ENCODE results near the gene SALL4. TPM values are rescaled to one million over a fixed set of nuclear protein-coding genes. Genes with fewer than 3 reads are reported as not detected.
"Not testable (repeated sequence)": the region's sequence is repeated elsewhere in the genome, so short reads cannot be mapped to it uniquely, and the experiment has no call there.

SALL4 gene
- total and polyA plus RNA-seq, 2 donors (not counting 3 experiments of a cell fraction or from before 2014, with no cell fraction given): 1.3 to 1.9 TPM

DNA sequence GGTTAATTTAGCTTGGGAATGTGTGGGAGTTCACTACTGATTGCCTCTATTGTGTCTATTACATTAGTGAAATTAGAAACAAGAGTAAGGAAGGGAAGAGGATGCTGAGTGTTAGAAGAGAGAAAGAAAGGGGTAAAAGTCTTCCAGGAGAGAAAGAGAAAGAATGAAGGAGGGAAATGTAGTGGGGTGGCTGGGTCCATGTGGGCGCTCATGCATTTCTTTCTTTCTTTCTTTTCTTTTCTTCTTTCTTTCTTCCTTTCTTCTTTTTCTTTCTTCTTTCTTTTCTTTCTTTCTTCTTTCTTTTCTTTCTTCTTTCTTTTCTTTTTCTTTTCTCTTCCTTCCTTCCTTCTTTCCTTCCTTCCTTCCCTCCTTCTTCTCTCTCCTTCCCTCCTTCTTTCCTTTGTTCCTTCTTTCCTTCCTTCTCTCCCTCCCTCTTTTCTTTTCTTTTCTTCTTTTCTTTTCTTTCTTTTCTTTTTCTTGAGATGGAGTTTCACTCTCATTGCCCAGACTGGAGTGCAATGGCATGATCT lies 16.2 kb upstream of the SALL4 start:
- no TSS peak for BruUV-seq (replicated peaks)
- ChIA-PET CTCF (interaction anchor here (0.9 kb wide), 2 partner anchors 19 to 242 kb away, joined by 3 read pairs; no protein-coding TSS in a partner anchor), POLR2A (no interaction called here)

GRCh38 chr20:51816856-51817255 lies 14.5 kb upstream of the SALL4 start:
- H3K27me3 ChIP-seq (ENCODE audit: control insufficient read depth in 2 of 2, insufficient read depth in 2 of 2, low read length in 2 of 2); H3K4me1 ChIP-seq (ENCODE audit: control insufficient read depth, extremely low read depth, insufficient read depth, low read length); dilution Hi-C loops (cut with MboI; ENCODE audit: extremely low pct_ligation_motif_present, low sequenced_read_pairs); H2AFZ ChIP-seq (ENCODE audit: low read depth, low read length); H3K4me3 ChIP-seq (replicated peaks in 1 of 3; ENCODE audit: insufficient read depth in 1 of 3, low read depth in 1 of 3, low read length in 3 of 3); H3K9ac ChIP-seq (replicated peaks; ENCODE audit: extremely low read depth, insufficient read depth, low read length); H3K9me1 ChIP-seq (replicated peaks; ENCODE audit: control insufficient read depth, extremely low read depth, insufficient read depth, low read length); H3K36me3 ChIP-seq (ENCODE audit: control insufficient read depth in 2 of 2, extremely low read depth in 1 of 2, insufficient read depth in 2 of 2, low read length in 2 of 2); H3K9me3 ChIP-seq (replicated peaks; ENCODE audit: control insufficient read depth, insufficient read depth, low read length); intact Hi-C loops (cut with micrococcal nuclease); H3K4me2 ChIP-seq (ENCODE audit: insufficient read depth, low read length); DNase-seq (ENCODE audit: low read depth, low spot score); H4K20me1 ChIP-seq (replicated peaks; ENCODE audit: control insufficient read depth, extremely low read depth, insufficient read depth, low read length); H3K27ac ChIP-seq (ENCODE audit: insufficient read depth, low read depth, low read length); H3K79me2 ChIP-seq (ENCODE audit: control insufficient read depth, insufficient read depth, low read length); BruUV-seq (replicated peaks); FAIRE-seq: not testable (repeated sequence)
- ChIA-PET CTCF (interaction anchor here (1.2 kb wide), 1 partner anchor 149 kb away, joined by 3 read pairs; no protein-coding TSS in a partner anchor), POLR2A (interaction anchor here (0.5 kb wide), 1 partner anchor 199 kb away, joined by 3 read pairs; no protein-coding TSS in a partner anchor)

More for the DNA sequence above, 16.2 kb upstream of the SALL4 start:
- H3K9me1 ChIP-seq (replicated peaks; ENCODE audit: control insufficient read depth, extremely low read depth, insufficient read depth, low read length): no peaks in the 10 kb centered on the region
- peaks cover 0 to 3% of the 10 kb centered on the region in 2 experiments for H3K27me3 ChIP-seq (ENCODE audit: control insufficient read depth in 2 of 2, insufficient read depth in 2 of 2, low read length in 2 of 2)
- H4K20me1 ChIP-seq (replicated peaks; ENCODE audit: control insufficient read depth, extremely low read depth, insufficient read depth, low read length): no peaks in the 10 kb centered on the region
- H2AFZ ChIP-seq (ENCODE audit: low read depth, low read length): no peak overlapping the region
- no peaks in the 10 kb centered on the region for H3K36me3 ChIP-seq (ENCODE audit: control insufficient read depth in 2 of 2, extremely low read depth in 1 of 2, insufficient read depth in 2 of 2, low read length in 2 of 2)
- H3K4me1 ChIP-seq (ENCODE audit: control insufficient read depth, extremely low read depth, insufficient read depth, low read length): no peaks in the 10 kb centered on the region
- no peak overlapping the region for H3K27ac ChIP-seq (ENCODE audit: insufficient read depth, low read depth, low read length)
- H3K9me3 ChIP-seq (replicated peaks; ENCODE audit: control insufficient read depth, insufficient read depth, low read length): no peaks in the 10 kb centered on the region
- FAIRE-seq (no peak), DNase-seq (ENCODE audit: low read depth, low spot score) (no peak)
- H3K79me2 ChIP-seq (ENCODE audit: control insufficient read depth, insufficient read depth, low read length): no peaks in the 10 kb centered on the region
- intact Hi-C loops (cut with micrococcal nuclease) (no loop called here), dilution Hi-C loops (cut with MboI; ENCODE audit: extremely low pct_ligation_motif_present, low sequenced_read_pairs) (no loop called here)
- no peak overlapping the region for H3K4me3 ChIP-seq (replicated peaks in 1 of 3; ENCODE audit: insufficient read depth in 1 of 3, low read depth in 1 of 3, low read length in 3 of 3)
- no peak overlapping the region for H3K9ac ChIP-seq (replicated peaks; ENCODE audit: extremely low read depth, insufficient read depth, low read length)
- H3K4me2 ChIP-seq (ENCODE audit: insufficient read depth, low read length): no peak overlapping the region
- TF ChIP-seq FOS (IDR thresholded peaks at IDR 0.05; ENCODE audit: borderline replicate concordance, insufficient read depth, low read length) (no peak), GATA2 (IDR thresholded peaks at IDR 0.05; ENCODE audit: insufficient read depth, insufficient read length, low read depth, low read length) (no peak), CTCF (IDR thresholded peaks at IDR 0.05; ENCODE audit: extremely low read depth in 1 of 2, insufficient read depth in 1 of 2, low read depth in 1 of 2, low read length in 2 of 2) (no peak), MAX (IDR thresholded peaks at IDR 0.05; ENCODE audit: insufficient read depth, insufficient read length) (no peak), EZH2 (IDR thresholded peaks at IDR 0.05; ENCODE audit: borderline replicate concordance, low read depth, low read length, severe bottlenecking) (no peak), JUN (IDR thresholded peaks at IDR 0.05; ENCODE audit: borderline replicate concordance, insufficient read depth, insufficient read length, low read depth) (no peak), POLR2A (IDR thresholded peaks at IDR 0.05; ENCODE audit: low read depth, low read length) (no peak), POLR2AphosphoS5 (IDR thresholded peaks at IDR 0.05; ENCODE audit: insufficient read depth, low read depth, low read length) (no peak), MYC (IDR thresholded peaks at IDR 0.05; ENCODE audit: low read depth, low read length) (no peak)

Measured in endothelial cell of umbilical vein (primary cell).